OCI-LY7 (cell line): ENCODE data around the gene NFIX.

Experiments used
- CTCF ChIP-seq: fragments of 200-600 bp; sonication (generic); conservative IDR thresholded peaks from 2 replicates; pipeline ENCODE4 v1.5.1; 2014; ENCODE audit warnings: mild to moderate bottlenecking, antibody characterized with exemption, low read length, moderate library complexity, mixed read lengths
- EZH2phosphoT487 ChIP-seq: fragments of 200-600 bp; sonication (generic); IDR thresholded peaks from 2 replicates; pipeline ENCODE4 v1.6.1; 2018; ENCODE audit warnings: low read depth, borderline replicate concordance, mild to moderate bottlenecking, mixed run types, antibody characterized with exemption, low read length, moderate library complexity, mixed read lengths

- TF ChIP-seq CTCF (no peak), EZH2phosphoT487 (no peak)
These were observed 39.3 kb upstream of the NFIX start for GRCh38 chr19:12955996-12956395.
